IMR-90 (cell line): ENCODE data around the gene CYSRT1. TPM values are rescaled to one million over a fixed set of nuclear protein-coding genes. Genes with fewer than 3 reads are reported as not detected.

ENCODE experiments used
- ATAC-seq: fragments of 200-7000 bp; cut with Tn5 transposase; 2 replicates; pipeline ENCODE4 v1.9.1; 2020; ENCODE audit warnings: low read depth, mild to moderate bottlenecking, moderate library complexity
- BruUV-seq: library from RNA; stranded (reverse); fragments of 400-500 nt; replicated peaks from 2 replicates; lab custom pipeline; 2021; lab: Mats Ljungman, UMichigan
- CTCF ChIA-PET: fragments of 300-600 bp; formaldehyde crosslinking; extraction: SDS; loops from one replicate; lab custom pipeline; 2021; ENCODE audit warnings: antibody characterized with exemption; lab: Yijun Ruan, JAX
- POLR2A ChIA-PET: fragments of 300-600 bp; sonication (Branson Sonifier 250); formaldehyde crosslinking; loops from one replicate; lab custom pipeline; 2022; ENCODE audit warnings: antibody characterized with exemption; ENCODE audit not compliant: unreplicated experiment; lab: Charles Lee
- DNase-seq: peaks from one replicate; pipeline ENCODE4 v3.0.0; 2013
- H2AFZ ChIP-seq: replicated peaks from 2 replicates; pipeline ENCODE3; 2013; ENCODE audit warnings: low read length, mild to moderate bottlenecking; ENCODE audit not compliant: poor library complexity
- H2AK5ac ChIP-seq: 2 replicates; pipeline ENCODE4 v1.6.1; 2013; ENCODE audit warnings: low read depth, low read length, inconsistent platforms
- H2AK9ac ChIP-seq: replicated peaks from 2 replicates; pipeline ENCODE3; 2013; ENCODE audit warnings: mild to moderate bottlenecking, low read depth, low read length, moderate library complexity; ENCODE audit not compliant: poor library complexity
- H2BK120ac ChIP-seq: 2 replicates; pipeline ENCODE4 v1.6.1; 2013; ENCODE audit warnings: low read depth, low read length, inconsistent platforms
- H2BK15ac ChIP-seq: 3 replicates; pipeline ENCODE4 v1.6.1; 2013; ENCODE audit warnings: low read depth, low read length, inconsistent platforms
- H2BK20ac ChIP-seq: 2 replicates; pipeline ENCODE4 v1.6.1; 2013; ENCODE audit warnings: low read depth, mild to moderate bottlenecking, inconsistent platforms, low read length, moderate library complexity
- H2BK5ac ChIP-seq: 2 replicates; pipeline ENCODE4 v1.6.1; 2013; ENCODE audit warnings: mild to moderate bottlenecking, low read depth, low read length, inconsistent platforms; ENCODE audit not compliant: poor library complexity, severe bottlenecking
- H3K14ac ChIP-seq: replicated peaks from 2 replicates; pipeline ENCODE4 v1.6.1; 2013; ENCODE audit warnings: low read depth, low read length, inconsistent platforms
- H3K18ac ChIP-seq: 2 replicates; pipeline ENCODE4 v1.6.1; 2013; ENCODE audit warnings: low read depth, low read length, control low read depth
- H3K23ac ChIP-seq: 2 replicates; pipeline ENCODE4 v1.6.1; 2013; ENCODE audit warnings: low read depth, low read length, inconsistent platforms
- H3K27ac ChIP-seq: 2 replicates; pipeline ENCODE4 v1.5.1; 2013; ENCODE audit warnings: mild to moderate bottlenecking, control low read depth, low read length; ENCODE audit not compliant: insufficient read depth
- H3K27me3 ChIP-seq: 2 replicates; pipeline ENCODE4 v1.6.1; 2013; ENCODE audit warnings: low read length; ENCODE audit not compliant: control insufficient read depth, insufficient read depth
- H3K36me3 ChIP-seq: 2 replicates; pipeline ENCODE4 v1.6.1; 2013; ENCODE audit warnings: low read length, mixed read lengths; ENCODE audit not compliant: control insufficient read depth, insufficient read depth
- H3K4ac ChIP-seq: 2 replicates; pipeline ENCODE4 v1.6.1; 2013; ENCODE audit warnings: low read depth, low read length, inconsistent platforms
- H3K4me1 ChIP-seq: 2 replicates; pipeline ENCODE4 v1.6.1; 2013; ENCODE audit warnings: low read length, mixed read lengths; ENCODE audit not compliant: control insufficient read depth, insufficient read depth
- H3K4me2 ChIP-seq: 2 replicates; pipeline ENCODE4 v1.6.1; 2013; ENCODE audit warnings: low read depth, mild to moderate bottlenecking, control low read depth, low read length, moderate library complexity
- H3K4me3 ChIP-seq: 2 replicates; pipeline ENCODE4 v1.5.1; 2013; ENCODE audit warnings: low read depth, mild to moderate bottlenecking, control low read depth, low read length, moderate library complexity; ENCODE audit not compliant: insufficient read depth
- H3K56ac ChIP-seq: 2 replicates; pipeline ENCODE4 v1.6.1; 2013; ENCODE audit warnings: low read length, inconsistent platforms; ENCODE audit not compliant: insufficient read depth; ENCODE audit errors: extremely low read depth
- H3K79me1 ChIP-seq, 2 experiments: 2 replicates each; pipeline ENCODE4 v1.6.1; 2013; ENCODE audit warnings: low read length in 2 of 2, inconsistent platforms in 1 of 2, low read depth in 1 of 2
- H3K9ac ChIP-seq: 2 replicates; pipeline ENCODE4 v1.6.1; 2013; ENCODE audit warnings: low read depth, low read length, control low read depth
- H3K9me1 ChIP-seq: 2 replicates; pipeline ENCODE4 v1.6.1; 2013; ENCODE audit warnings: low read length, inconsistent platforms; ENCODE audit not compliant: insufficient read depth
- H3K9me3 ChIP-seq: 2 replicates; pipeline ENCODE4 v1.6.1; 2013; ENCODE audit warnings: low read length; ENCODE audit not compliant: control insufficient read depth, insufficient read depth
- H4K20me1 ChIP-seq: 2 replicates; pipeline ENCODE4 v1.6.1; 2013; ENCODE audit warnings: low read length, inconsistent platforms; ENCODE audit not compliant: insufficient read depth
- H4K5ac ChIP-seq: 2 replicates; pipeline ENCODE4 v1.6.1; 2013; ENCODE audit warnings: mild to moderate bottlenecking, low read depth, low read length, control low read depth
- H4K8ac ChIP-seq, 2 experiments: 2 replicates each; pipeline ENCODE4 v1.6.1; 2013; ENCODE audit warnings: low read depth in 2 of 2, low read length in 2 of 2, control low read depth in 1 of 2, inconsistent platforms in 1 of 2
- H4K91ac ChIP-seq: 2 replicates; pipeline ENCODE4 v1.6.1; 2013; ENCODE audit warnings: low read depth, low read length, inconsistent platforms; ENCODE audit not compliant: insufficient read depth
- BHLHE40 ChIP-seq: fragments of 150-350 bp; IDR thresholded peaks from 2 replicates; pipeline ENCODE4 v1.6.1; 2016; ENCODE audit warnings: mild to moderate bottlenecking, low read depth, low read length
- CEBPB ChIP-seq: IDR thresholded peaks from 2 replicates; pipeline ENCODE4 v1.6.1; 2012; ENCODE audit warnings: low read depth, low read length, improper control_type of control experiment
- CHD1 ChIP-seq: IDR thresholded peaks from 2 replicates; pipeline ENCODE4 v1.6.1; 2012; ENCODE audit warnings: low read depth, low read length, improper control_type of control experiment
- FOS ChIP-seq: fragments of 150-350 bp; IDR thresholded peaks from 2 replicates; pipeline ENCODE4 v1.6.1; 2016; ENCODE audit warnings: low read depth, low read length
- MAFK ChIP-seq: IDR thresholded peaks from 2 replicates; pipeline ENCODE4 v1.6.1; 2012; ENCODE audit warnings: low read depth, low read length, improper control_type of control experiment
- MAZ ChIP-seq: IDR thresholded peaks from 2 replicates; pipeline ENCODE4 v1.6.1; 2012; ENCODE audit warnings: low read depth, mild to moderate bottlenecking, low read length, improper control_type of control experiment, moderate library complexity, borderline replicate concordance
- MXI1 ChIP-seq: IDR thresholded peaks from 2 replicates; pipeline ENCODE4 v1.6.1; 2012; ENCODE audit warnings: low read depth, mild to moderate bottlenecking, low read length, moderate library complexity, borderline replicate concordance
- NFE2L2 ChIP-seq: fragments of 150-350 bp; IDR thresholded peaks from 2 replicates; pipeline ENCODE4 v1.6.1; 2016; ENCODE audit warnings: low read depth, mild to moderate bottlenecking, low read length
- POLR2A ChIP-seq: IDR thresholded peaks from 2 replicates; pipeline ENCODE4 v1.6.1; 2012; ENCODE audit warnings: mild to moderate bottlenecking, low read depth, low read length
- RAD21 ChIP-seq: IDR thresholded peaks from 2 replicates; pipeline ENCODE4 v1.6.1; 2012; ENCODE audit warnings: low read length, improper control_type of control experiment
- RCOR1 ChIP-seq: IDR thresholded peaks from 2 replicates; pipeline ENCODE4 v1.6.1; 2012; ENCODE audit warnings: mild to moderate bottlenecking, low read length, improper control_type of control experiment; ENCODE audit not compliant: insufficient replicate concordance
- RFX5 ChIP-seq: IDR thresholded peaks from 2 replicates; pipeline ENCODE4 v1.8.0; 2012; ENCODE audit warnings: low read depth, mild to moderate bottlenecking, low read length, moderate library complexity
- SMC3 ChIP-seq: fragments of 150-350 bp; IDR thresholded peaks from 2 replicates; pipeline ENCODE4 v1.6.1; 2016; ENCODE audit warnings: low read depth, mild to moderate bottlenecking, antibody characterized with exemption, low read length, moderate library complexity
- WGBS, 2 experiments: methylation state at CpG; one replicate each; pipeline versions ENCODE4 v1.1.5 to v1.1.7; 2013; ENCODE audit warnings: missing lambda C conversion rate in 2 of 2; ENCODE audit not compliant: insufficient read length in 1 of 2; ENCODE audit errors: extremely low coverage in 2 of 2; 5-methylcytosine and 5-hydroxymethylcytosine counted together
- dilution Hi-C: fragments of 300-500 bp; cut with HindIII; formaldehyde crosslinking; loops from one replicate; pipeline ENCODE4 v1.14.3; 2018; ENCODE audit warnings: low sequenced_read_pairs; ENCODE audit not compliant: unreplicated experiment
- in situ Hi-C: fragments of 300-500 bp; cut with MboI; formaldehyde crosslinking; loops from 3 replicates; pipeline ENCODE4 v1.14.3; 2019; ENCODE audit warnings: low sequenced_read_pairs, inconsistent platforms, mixed read lengths
- intact Hi-C: fragments of 100-400 bp; cut with micrococcal nuclease; formaldehyde crosslinking; loops from 2 replicates; pipeline ENCODE4 v1.10.0; 2022
- polyA plus RNA-seq, 3 experiments: library from polyadenylated mRNA; depleted of rRNA; stranded (reverse); fragments of >200 nt; gene quantifications; 2 replicates each; pipeline ENCODE4 v1.2.3, GENCODE V29; 2012; ENCODE audit warnings: low replicate concordance in 1 of 3
- total RNA-seq: library from RNA; depleted of rRNA; stranded (reverse); fragments of >200 nt; gene quantifications from 2 replicates; pipeline ENCODE4 v1.2.3, GENCODE V29; 2012
- TF ChIP-seq, protein P1 (sequence below): fragments of 150-350 bp; IDR thresholded peaks from 2 replicates; pipeline ENCODE4 v1.6.1; 2017; ENCODE audit warnings: mild to moderate bottlenecking, antibody characterized with exemption, low read length, low read depth
- TF ChIP-seq, protein P2 (sequence below): fragments of 150-350 bp; IDR thresholded peaks from 2 replicates; pipeline ENCODE4 v1.6.1; 2016; ENCODE audit warnings: low read depth, mild to moderate bottlenecking, low read length, moderate library complexity, borderline replicate concordance
- TF ChIP-seq, protein P3 (sequence below): conservative IDR thresholded peaks from 2 replicates; pipeline ENCODE4 v1.5.1; 2012; ENCODE audit warnings: mild to moderate bottlenecking, low read depth, low read length, improper control_type of control experiment

The CYSRT1 gene
- total and polyA plus RNA-seq, 2 of the 4 experiments (the other 2 are of a cell fraction): 0.18 to 0.84 TPM

DNA sequence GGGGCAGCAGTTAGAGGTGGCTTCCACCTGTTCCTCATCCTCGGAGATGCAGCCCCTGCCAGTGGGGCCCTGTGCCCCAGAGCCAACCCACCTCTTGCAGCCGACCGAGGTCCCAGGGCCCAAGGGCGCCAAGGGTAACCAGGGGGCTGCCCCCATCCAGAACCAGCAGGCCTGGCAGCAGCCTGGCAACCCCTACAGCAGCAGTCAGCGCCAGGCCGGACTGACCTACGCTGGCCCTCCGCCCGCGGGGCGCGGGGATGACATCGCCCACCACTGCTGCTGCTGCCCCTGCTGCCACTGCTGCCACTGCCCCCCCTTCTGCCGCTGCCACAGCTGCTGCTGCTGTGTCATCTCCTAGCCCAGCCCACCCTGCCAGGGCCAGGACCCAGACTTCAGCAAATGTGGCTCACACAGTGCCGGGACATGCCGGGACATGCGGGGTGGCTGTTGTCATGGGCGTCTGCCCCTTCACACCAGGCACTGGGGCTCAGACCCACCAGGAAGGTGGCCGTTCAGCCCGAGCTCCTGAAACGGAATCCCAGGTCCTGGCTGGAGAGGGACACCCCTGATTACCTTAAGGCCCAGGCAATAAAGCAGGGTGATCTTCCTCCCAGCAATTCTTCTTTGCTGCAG, 841 bp downstream of the CYSRT1 start:
- Histone ChIP-seq H2AFZ (no peak overlapping the region), H4K5ac (no peak overlapping the region), H2AK5ac (no peak overlapping the region), H3K4me2 (no peak overlapping the region), H3K36me3 (no peaks in the 10 kb centered on the region), H3K4me3 (no peak overlapping the region), H3K23ac (no peak overlapping the region), H3K27ac (no peak overlapping the region), H3K14ac (no peak overlapping the region), H3K56ac (no peak overlapping the region), H3K9ac (no peak overlapping the region), H4K8ac (no peak overlapping the region), H2BK15ac (no peak overlapping the region), H3K4ac (no peak overlapping the region), H2BK120ac (no peak overlapping the region), H3K9me3 (no peaks in the 10 kb centered on the region), H3K27me3 (no peaks in the 10 kb centered on the region; the same call in 1 of the 2 replicates), H2AK9ac (peak overlapping the region; percentile 31), H3K18ac (no peak overlapping the region), H2BK20ac (no peak overlapping the region), H4K20me1 (no peaks in the 10 kb centered on the region), H3K9me1 (no peaks in the 10 kb centered on the region), H3K79me1 (no peaks in the 10 kb centered on the region), H2BK5ac (no peak overlapping the region), H4K91ac (no peak overlapping the region), H3K4me1 (peaks cover 13% of the 10 kb centered on the region)
- DNase-seq: no peak
- dilution Hi-C loops (no loop called here), intact Hi-C loops (loop anchor here (2.0 kb wide), 1 partner anchor 179 kb away; the partner anchor contains the start of gene NPDC1), in situ Hi-C loops (loop anchor here (5.0 kb wide), 1 partner anchor 104 kb away; no protein-coding TSS in a partner anchor)
- ATAC-seq: no peak
- CTCF ChIA-PET: no interaction called here
- TF ChIP-seq SMC3: no peak
- TF ChIP-seq, protein P1, sequence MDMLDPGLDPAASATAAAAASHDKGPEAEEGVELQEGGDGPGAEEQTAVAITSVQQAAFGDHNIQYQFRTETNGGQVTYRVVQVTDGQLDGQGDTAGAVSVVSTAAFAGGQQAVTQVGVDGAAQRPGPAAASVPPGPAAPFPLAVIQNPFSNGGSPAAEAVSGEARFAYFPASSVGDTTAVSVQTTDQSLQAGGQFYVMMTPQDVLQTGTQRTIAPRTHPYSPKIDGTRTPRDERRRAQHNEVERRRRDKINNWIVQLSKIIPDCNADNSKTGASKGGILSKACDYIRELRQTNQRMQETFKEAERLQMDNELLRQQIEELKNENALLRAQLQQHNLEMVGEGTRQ: no peak
- TF ChIP-seq RAD21: no peak
- TF ChIP-seq CEBPB: no peak
- TF ChIP-seq NFE2L2: no peak
- TF ChIP-seq BHLHE40: no peak
- TF ChIP-seq MAFK: no peak
- TF ChIP-seq RCOR1: no peak
- TF ChIP-seq MAZ: no peak
- TF ChIP-seq, protein P2, sequence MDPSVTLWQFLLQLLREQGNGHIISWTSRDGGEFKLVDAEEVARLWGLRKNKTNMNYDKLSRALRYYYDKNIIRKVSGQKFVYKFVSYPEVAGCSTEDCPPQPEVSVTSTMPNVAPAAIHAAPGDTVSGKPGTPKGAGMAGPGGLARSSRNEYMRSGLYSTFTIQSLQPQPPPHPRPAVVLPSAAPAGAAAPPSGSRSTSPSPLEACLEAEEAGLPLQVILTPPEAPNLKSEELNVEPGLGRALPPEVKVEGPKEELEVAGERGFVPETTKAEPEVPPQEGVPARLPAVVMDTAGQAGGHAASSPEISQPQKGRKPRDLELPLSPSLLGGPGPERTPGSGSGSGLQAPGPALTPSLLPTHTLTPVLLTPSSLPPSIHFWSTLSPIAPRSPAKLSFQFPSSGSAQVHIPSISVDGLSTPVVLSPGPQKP: no peak
- TF ChIP-seq CHD1: no peak
- TF ChIP-seq POLR2A: no peak
- TF ChIP-seq RFX5: no peak
- no peak for TF ChIP-seq FOS
- TF ChIP-seq MXI1: no peak
- TF ChIP-seq, protein P3, sequence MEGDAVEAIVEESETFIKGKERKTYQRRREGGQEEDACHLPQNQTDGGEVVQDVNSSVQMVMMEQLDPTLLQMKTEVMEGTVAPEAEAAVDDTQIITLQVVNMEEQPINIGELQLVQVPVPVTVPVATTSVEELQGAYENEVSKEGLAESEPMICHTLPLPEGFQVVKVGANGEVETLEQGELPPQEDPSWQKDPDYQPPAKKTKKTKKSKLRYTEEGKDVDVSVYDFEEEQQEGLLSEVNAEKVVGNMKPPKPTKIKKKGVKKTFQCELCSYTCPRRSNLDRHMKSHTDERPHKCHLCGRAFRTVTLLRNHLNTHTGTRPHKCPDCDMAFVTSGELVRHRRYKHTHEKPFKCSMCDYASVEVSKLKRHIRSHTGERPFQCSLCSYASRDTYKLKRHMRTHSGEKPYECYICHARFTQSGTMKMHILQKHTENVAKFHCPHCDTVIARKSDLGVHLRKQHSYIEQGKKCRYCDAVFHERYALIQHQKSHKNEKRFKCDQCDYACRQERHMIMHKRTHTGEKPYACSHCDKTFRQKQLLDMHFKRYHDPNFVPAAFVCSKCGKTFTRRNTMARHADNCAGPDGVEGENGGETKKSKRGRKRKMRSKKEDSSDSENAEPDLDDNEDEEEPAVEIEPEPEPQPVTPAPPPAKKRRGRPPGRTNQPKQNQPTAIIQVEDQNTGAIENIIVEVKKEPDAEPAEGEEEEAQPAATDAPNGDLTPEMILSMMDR: no peak
- 87% methylated on average over 10 of the region's 21 CpGs; no CpG with 5 or more reads in 1 of the 2 experiments for WGBS, 2 experiments
- POLR2A ChIA-PET: no interaction called here
- BruUV-seq: no TSS peak
